ENCODE results near the gene KIF16B. TPM values are rescaled to one million over a fixed set of nuclear protein-coding genes. Genes with fewer than 3 reads are reported as not detected.

Gene KIF16B
- total RNA-seq, 1 experiment from 2014 or later, result 7.6 TPM

DNA sequence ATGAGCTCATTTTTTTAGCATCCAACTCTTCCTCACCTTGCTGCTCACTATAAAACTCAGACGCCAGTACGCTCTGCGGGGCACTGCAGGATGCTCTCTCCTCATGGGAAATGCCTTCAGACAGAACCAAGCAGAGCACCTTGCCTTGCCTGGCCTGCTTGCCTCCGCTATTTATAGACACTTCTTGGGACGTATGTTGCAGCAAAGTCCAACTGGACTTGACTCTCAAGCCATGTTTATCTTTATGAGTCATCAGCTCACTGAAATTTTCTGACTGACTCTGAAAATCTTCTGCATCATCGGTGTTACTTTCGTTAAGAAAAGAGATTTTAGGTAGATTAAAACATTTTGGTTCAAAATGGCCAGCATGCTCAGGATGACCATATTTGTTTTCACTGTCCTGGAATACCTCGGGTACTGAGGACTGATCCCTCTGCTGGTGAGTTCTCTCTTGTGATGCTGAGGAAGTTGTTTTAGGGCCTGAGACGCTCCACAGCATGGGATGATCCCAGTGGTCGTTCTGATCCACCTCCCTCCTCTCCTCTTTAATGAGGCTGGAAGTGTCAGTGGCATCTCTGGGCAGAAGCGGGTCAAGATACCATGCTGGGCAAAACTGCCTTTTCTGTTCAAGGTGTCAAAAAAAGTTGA is 204.5 kb downstream of the KIF16B start:
- Mint-ChIP-seq H3K27me3 (ENCODE audit: low read depth) (no peaks in the 10 kb centered on the region), H3K4me3 (no peak overlapping the region), H3K36me3 (peaks cover 24% of the 10 kb centered on the region), H3K27ac (no peak overlapping the region), H3K9me3 (no peaks in the 10 kb centered on the region), H3K4me1 (peaks cover 11% of the 10 kb centered on the region)
- ATAC-seq (peak; percentile 83), DNase-seq (ENCODE audit: low spot score) (no peak)
- TF ChIP-seq ELF4 (CRISPR knock-in tag; IDR thresholded peaks at IDR 0.05; ENCODE audit: low read depth), result no peak
- no peak for TF ChIP-seq GRHL2 (CRISPR knock-in tag; IDR thresholded peaks at IDR 0.05; ENCODE audit: insufficient replicate concordance, severe bottlenecking)
- no peak for TF ChIP-seq NR1H2 (CRISPR knock-in tag; IDR thresholded peaks at IDR 0.05)
- TF ChIP-seq, protein P1, sequence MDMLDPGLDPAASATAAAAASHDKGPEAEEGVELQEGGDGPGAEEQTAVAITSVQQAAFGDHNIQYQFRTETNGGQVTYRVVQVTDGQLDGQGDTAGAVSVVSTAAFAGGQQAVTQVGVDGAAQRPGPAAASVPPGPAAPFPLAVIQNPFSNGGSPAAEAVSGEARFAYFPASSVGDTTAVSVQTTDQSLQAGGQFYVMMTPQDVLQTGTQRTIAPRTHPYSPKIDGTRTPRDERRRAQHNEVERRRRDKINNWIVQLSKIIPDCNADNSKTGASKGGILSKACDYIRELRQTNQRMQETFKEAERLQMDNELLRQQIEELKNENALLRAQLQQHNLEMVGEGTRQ (CRISPR knock-in tag; IDR thresholded peaks at IDR 0.05), result no peak
- no peak for TF ChIP-seq E2F4 (CRISPR knock-in tag; IDR thresholded peaks at IDR 0.05; ENCODE audit: borderline replicate concordance, low read depth)
- no peak for TF ChIP-seq FOXP1 (CRISPR knock-in tag; IDR thresholded peaks at IDR 0.05; ENCODE audit: borderline replicate concordance)
- no peak for TF ChIP-seq KAT7 (CRISPR knock-in tag; IDR thresholded peaks at IDR 0.05; ENCODE audit: borderline replicate concordance)
- TF ChIP-seq FOXP4 (CRISPR knock-in tag; IDR thresholded peaks at IDR 0.05), result no peak
- no peak for TF ChIP-seq ZNF263 (CRISPR knock-in tag; IDR thresholded peaks at IDR 0.05; ENCODE audit: low read depth)
- TF ChIP-seq ZNF532 (CRISPR knock-in tag; IDR thresholded peaks at IDR 0.05; ENCODE audit: borderline replicate concordance), result no peak
- no peak for TF ChIP-seq CREM (CRISPR knock-in tag; IDR thresholded peaks at IDR 0.05)
- TF ChIP-seq TEAD1 (CRISPR knock-in tag; IDR thresholded peaks at IDR 0.05), result no peak
- no peak for TF ChIP-seq ZNF423 (CRISPR knock-in tag; IDR thresholded peaks at IDR 0.05)
- no peak for TF ChIP-seq ETV6 (CRISPR knock-in tag; IDR thresholded peaks at IDR 0.05)
- no peak for TF ChIP-seq SMAD4 (CRISPR knock-in tag; IDR thresholded peaks at IDR 0.05)
- TF ChIP-seq RELA (CRISPR knock-in tag; IDR thresholded peaks at IDR 0.05; ENCODE audit: borderline replicate concordance), result no peak
- TF ChIP-seq, protein P2, sequence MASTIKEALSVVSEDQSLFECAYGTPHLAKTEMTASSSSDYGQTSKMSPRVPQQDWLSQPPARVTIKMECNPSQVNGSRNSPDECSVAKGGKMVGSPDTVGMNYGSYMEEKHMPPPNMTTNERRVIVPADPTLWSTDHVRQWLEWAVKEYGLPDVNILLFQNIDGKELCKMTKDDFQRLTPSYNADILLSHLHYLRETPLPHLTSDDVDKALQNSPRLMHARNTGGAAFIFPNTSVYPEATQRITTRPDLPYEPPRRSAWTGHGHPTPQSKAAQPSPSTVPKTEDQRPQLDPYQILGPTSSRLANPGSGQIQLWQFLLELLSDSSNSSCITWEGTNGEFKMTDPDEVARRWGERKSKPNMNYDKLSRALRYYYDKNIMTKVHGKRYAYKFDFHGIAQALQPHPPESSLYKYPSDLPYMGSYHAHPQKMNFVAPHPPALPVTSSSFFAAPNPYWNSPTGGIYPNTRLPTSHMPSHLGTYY (CRISPR knock-in tag; IDR thresholded peaks at IDR 0.05), result no peak
- TF ChIP-seq, protein P3, sequence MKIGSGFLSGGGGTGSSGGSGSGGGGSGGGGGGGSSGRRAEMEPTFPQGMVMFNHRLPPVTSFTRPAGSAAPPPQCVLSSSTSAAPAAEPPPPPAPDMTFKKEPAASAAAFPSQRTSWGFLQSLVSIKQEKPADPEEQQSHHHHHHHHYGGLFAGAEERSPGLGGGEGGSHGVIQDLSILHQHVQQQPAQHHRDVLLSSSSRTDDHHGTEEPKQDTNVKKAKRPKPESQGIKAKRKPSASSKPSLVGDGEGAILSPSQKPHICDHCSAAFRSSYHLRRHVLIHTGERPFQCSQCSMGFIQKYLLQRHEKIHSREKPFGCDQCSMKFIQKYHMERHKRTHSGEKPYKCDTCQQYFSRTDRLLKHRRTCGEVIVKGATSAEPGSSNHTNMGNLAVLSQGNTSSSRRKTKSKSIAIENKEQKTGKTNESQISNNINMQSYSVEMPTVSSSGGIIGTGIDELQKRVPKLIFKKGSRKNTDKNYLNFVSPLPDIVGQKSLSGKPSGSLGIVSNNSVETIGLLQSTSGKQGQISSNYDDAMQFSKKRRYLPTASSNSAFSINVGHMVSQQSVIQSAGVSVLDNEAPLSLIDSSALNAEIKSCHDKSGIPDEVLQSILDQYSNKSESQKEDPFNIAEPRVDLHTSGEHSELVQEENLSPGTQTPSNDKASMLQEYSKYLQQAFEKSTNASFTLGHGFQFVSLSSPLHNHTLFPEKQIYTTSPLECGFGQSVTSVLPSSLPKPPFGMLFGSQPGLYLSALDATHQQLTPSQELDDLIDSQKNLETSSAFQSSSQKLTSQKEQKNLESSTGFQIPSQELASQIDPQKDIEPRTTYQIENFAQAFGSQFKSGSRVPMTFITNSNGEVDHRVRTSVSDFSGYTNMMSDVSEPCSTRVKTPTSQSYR (CRISPR knock-in tag; IDR thresholded peaks at IDR 0.05), result no peak
- TF ChIP-seq ATF2 (CRISPR knock-in tag; IDR thresholded peaks at IDR 0.05; ENCODE audit: borderline replicate concordance, low read depth), result no peak
- ChIA-PET CTCF (interaction anchor here (0.6 kb wide), 1 partner anchor 121 kb away, joined by 3 read pairs; no protein-coding TSS in a partner anchor), POLR2A (no interaction called here)

Data from WTC11 (cell line).